AG10803 (cell line): ENCODE data around the gene TSEN54.

Experiments used
- DNase-seq: peaks from one replicate; pipeline ENCODE4 v3.0.0; 2010; ENCODE audit warnings: low read depth
- H3K4me3 ChIP-seq: 2 replicates; pipeline ENCODE4 v1.5.1; 2011; ENCODE audit warnings: mild to moderate bottlenecking, low read length, control low read depth
- CTCF ChIP-seq: conservative IDR thresholded peaks from 2 replicates; pipeline ENCODE4 v1.5.1; 2011; ENCODE audit warnings: mild to moderate bottlenecking, low read length, control low read depth, inconsistent platforms

The TSEN54 gene

GRCh38 chr17:75525806-75526554 lies 9.7 kb downstream of the TSEN54 start:
- DNase-seq: no peak
- no peak overlapping the region for H3K4me3 ChIP-seq
- TF ChIP-seq CTCF: no peak

GRCh38 chr17:75526555-75527270 lies 10.4 kb downstream of the TSEN54 start:
- DNase-seq: no peak
- no peak overlapping the region for H3K4me3 ChIP-seq

GRCh38 chr17:75530837-75531720 lies 14.8 kb downstream of the TSEN54 start:
- no peak for TF ChIP-seq CTCF
- DNase-seq: no peak
- H3K4me3 ChIP-seq: no peak overlapping the region

More at GRCh38 chr17:75526555-75527270, 10.4 kb downstream of the TSEN54 start:
- no peak for TF ChIP-seq CTCF

- no peak overlapping the region for H3K4me3 ChIP-seq
- no peak for DNase-seq
- TF ChIP-seq CTCF: no peak
Observed at GRCh38 chr17:75531721-75532072, 15.4 kb downstream of the TSEN54 start.

GRCh38 chr17:75535119-75535537 lies 18.8 kb downstream of the TSEN54 start:
- no peak for TF ChIP-seq CTCF
- no peak overlapping the region for H3K4me3 ChIP-seq

GRCh38 chr17:75535871-75536270 lies 19.5 kb downstream of the TSEN54 start:
- TF ChIP-seq CTCF: no peak
- H3K4me3 ChIP-seq: no peak overlapping the region
- DNase-seq: no peak

More at GRCh38 chr17:75535119-75535537, 18.8 kb downstream of the TSEN54 start:
- no peak for DNase-seq
